Measurements from ENCODE around the gene MAP4K3. TPM values are rescaled to one million over a fixed set of nuclear protein-coding genes. Genes with fewer than 3 reads are reported as not detected.

The MAP4K3 gene
- total and polyA plus RNA-seq, 9 donors: 20.6 to 96.4 (median 53.0) TPM

DNA sequence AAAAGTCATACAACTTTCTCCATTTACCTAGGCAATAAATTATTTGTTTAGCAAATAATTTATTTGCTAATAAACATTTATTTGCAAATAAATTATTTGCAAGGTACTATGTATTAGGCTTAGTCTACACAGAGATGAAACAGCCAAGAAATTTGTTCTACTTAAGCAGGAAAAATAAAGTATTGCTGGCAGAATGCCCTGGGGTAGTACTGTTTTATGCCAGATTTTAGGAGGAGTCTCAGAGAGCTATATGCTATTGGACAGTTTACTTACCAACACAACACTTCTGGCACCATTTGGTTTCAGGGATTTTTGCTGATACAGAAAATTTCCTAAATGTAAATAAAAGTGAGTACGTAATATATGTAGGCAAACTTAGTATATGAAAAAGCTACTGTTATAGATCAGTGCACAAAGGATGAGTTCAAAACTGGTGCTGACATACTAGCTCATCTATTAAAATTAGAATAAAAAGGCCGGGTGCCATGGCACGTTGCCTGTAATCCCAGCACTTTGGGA, 170.1 kb downstream of the MAP4K3 start:
- WGBS, 3 donors: 82 to 97% (median 95%) methylated on average over 3 of the region's 3 CpGs
- intact Hi-C loops (cut with DNase I): no loop called here
- Histone ChIP-seq H3K4me1 (ENCODE audit: insufficient read depth) (no peaks in the 10 kb centered on the region), H3K36me3 (no peaks in the 10 kb centered on the region), H3K4me3 (no peak overlapping the region), H3K27ac (no peak overlapping the region), H3K27me3 (no peaks in the 10 kb centered on the region), H3K9me3 (no peaks in the 10 kb centered on the region)
- DNase-seq: no peak
- TF ChIP-seq POLR2A (IDR thresholded peaks at IDR 0.05) (no peak), EP300 (IDR thresholded peaks at IDR 0.05) (no peak), CTCF (IDR thresholded peaks at IDR 0.05) (no peak)

GRCh38 chr2:39266139-39266805, 170.8 kb downstream of the MAP4K3 start:
- no peaks in the 10 kb centered on the region for H3K9me3 ChIP-seq
- 89 to 91% (median 89%) methylated on average over 3 of the region's 3 CpGs for WGBS, 3 donors
- TF ChIP-seq POLR2A (IDR thresholded peaks at IDR 0.05) (no peak), EP300 (IDR thresholded peaks at IDR 0.05) (no peak), CTCF (IDR thresholded peaks at IDR 0.05) (no peak)
- no peaks in the 10 kb centered on the region for H3K36me3 ChIP-seq
- no peaks in the 10 kb centered on the region for H3K27me3 ChIP-seq
- no peak overlapping the region for H3K27ac ChIP-seq
- H3K4me3 ChIP-seq: no peak overlapping the region
- intact Hi-C loops (cut with DNase I): no loop called here
- H3K4me1 ChIP-seq (ENCODE audit: insufficient read depth): no peaks in the 10 kb centered on the region
- DNase-seq: no peak

DNA sequence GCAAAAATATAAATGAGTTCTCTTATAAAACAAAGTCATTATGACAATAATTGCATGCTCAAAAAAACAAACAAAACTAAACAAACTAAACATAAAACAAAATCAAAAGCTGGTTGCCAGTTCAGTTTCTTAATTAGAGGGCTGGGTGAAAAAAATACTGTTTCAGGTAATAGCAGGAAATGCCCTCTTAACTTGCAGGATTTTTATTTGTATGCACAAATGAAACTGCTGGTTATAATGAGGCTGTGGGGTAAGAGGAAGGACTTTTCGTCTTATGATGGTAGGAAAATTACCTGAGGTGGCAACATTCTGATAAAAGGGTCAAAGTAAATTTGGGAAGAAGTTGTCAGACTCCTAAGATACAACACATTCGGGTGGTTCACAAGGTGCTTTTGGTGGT, 171.8 kb downstream of the MAP4K3 start:
- intact Hi-C loops (cut with DNase I): no loop called here
- H3K9me3 ChIP-seq: no peaks in the 10 kb centered on the region
- no peak overlapping the region for H3K4me3 ChIP-seq
- no peak overlapping the region for H3K27ac ChIP-seq
- H3K4me1 ChIP-seq (ENCODE audit: insufficient read depth): no peaks in the 10 kb centered on the region
- WGBS, 3 donors: 86 to 91% (median 88%) methylated on average over 2 of the region's 2 CpGs
- no peak for DNase-seq
- no peaks in the 10 kb centered on the region for H3K36me3 ChIP-seq
- H3K27me3 ChIP-seq: no peaks in the 10 kb centered on the region
- TF ChIP-seq CTCF (IDR thresholded peaks at IDR 0.05): no peak

DNA sequence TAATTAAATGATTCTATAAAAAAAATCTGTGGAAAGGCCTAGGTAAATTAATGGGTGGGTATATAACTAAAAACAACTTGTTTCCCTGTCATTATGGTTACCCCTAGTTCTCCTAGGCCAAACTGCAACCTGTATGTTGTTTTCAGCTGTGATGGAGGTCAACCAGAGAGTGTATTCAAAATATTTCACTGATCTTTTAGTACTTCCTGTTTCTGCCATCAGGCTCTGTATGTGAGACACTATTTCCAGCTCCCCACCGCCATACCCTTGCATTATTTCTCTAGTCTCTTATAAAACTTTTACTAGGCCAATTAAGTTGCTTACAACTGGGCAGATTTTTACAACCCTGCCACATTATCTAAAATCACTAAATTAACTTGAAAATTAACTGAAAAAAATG, 172.4 kb downstream of the MAP4K3 start:
- TF ChIP-seq EP300 (IDR thresholded peaks at IDR 0.05): no peak
- no peak for TF ChIP-seq POLR2A (IDR thresholded peaks at IDR 0.05)
- no peak for TF ChIP-seq CTCF (IDR thresholded peaks at IDR 0.05)
- H3K36me3 ChIP-seq: no peaks in the 10 kb centered on the region
- no peak overlapping the region for H3K27ac ChIP-seq
- no peaks in the 10 kb centered on the region for H3K4me1 ChIP-seq (ENCODE audit: insufficient read depth)
- intact Hi-C loops (cut with DNase I): no loop called here
- no peaks in the 10 kb centered on the region for H3K27me3 ChIP-seq
- DNase-seq: no peak
- H3K4me3 ChIP-seq: no peak overlapping the region
- WGBS, 3 donors: 87 to 95% (median 89%) methylated on average over 1 of the region's 1 CpG
- no peaks in the 10 kb centered on the region for H3K9me3 ChIP-seq
